ENCODE measurements around the gene TRIM10. TPM values are rescaled to one million over a fixed set of nuclear protein-coding genes. Genes with fewer than 3 reads are reported as not detected.

Gene TRIM10
- total and polyA plus RNA-seq, 4 donors: 0.29 to 128 (median 0.73) TPM

DNA sequence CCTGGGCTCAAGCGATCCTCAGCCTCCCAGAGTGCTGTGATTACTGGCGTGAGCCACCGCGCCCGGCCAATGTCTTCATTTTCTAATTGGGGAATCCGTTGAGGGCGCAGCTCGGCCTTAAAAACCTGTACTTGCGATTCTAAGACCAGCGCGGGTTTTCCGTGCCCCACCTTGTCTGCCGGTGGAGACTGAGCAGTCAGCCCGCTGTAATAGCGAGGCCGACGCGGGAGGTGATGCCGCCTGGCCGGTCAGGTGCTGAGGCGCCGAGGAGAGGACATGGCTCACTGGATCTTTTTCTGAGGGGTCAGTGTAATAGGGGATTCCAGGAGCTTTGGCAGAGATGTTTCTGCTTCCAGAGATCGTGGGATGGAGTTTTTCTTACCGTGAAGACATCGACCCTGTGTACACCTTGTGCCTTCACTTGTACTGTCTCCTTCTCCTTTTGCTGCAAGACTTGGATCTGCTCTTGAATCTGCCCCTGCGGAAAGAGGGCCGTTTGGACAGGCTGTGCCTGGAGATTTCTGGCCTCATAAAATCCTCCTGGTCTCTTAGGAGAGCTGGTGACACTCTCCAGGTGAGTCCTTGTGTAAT lies 49.6 kb downstream of the TRIM10 start:
- no peaks in the 10 kb centered on the region for H3K36me3 ChIP-seq (ENCODE audit: control insufficient read depth in 4 of 4, insufficient read depth in 3 of 4, low read depth in 1 of 4, low read length in 3 of 4)
- H3K27ac ChIP-seq (ENCODE audit: low read depth in 1 of 2, low read length in 2 of 2): no peak overlapping the region
- H3K9ac ChIP-seq (ENCODE audit: low read depth in 1 of 2, low read length in 2 of 2): no peak overlapping the region
- H3K27me3 ChIP-seq (ENCODE audit: control insufficient read depth in 4 of 4, insufficient read depth in 4 of 4, low read length in 3 of 4): peaks cover 0 to 10% (median 2%) of the 10 kb centered on the region in 4 donors
- peaks cover 0 to 9% (median 1%) of the 10 kb centered on the region in 4 donors for H3K4me1 ChIP-seq (ENCODE audit: control insufficient read depth in 4 of 4, insufficient read depth in 4 of 4, low read length in 3 of 4)
- no peak for DNase-seq (ENCODE audit: low spot score)
- WGBS: 53% methylated on average over 27 of the region's 27 CpGs
- no peaks in the 10 kb centered on the region for H3K9me3 ChIP-seq (ENCODE audit: control insufficient read depth in 4 of 4, low read length in 3 of 4)
- H3K4me3 ChIP-seq (ENCODE audit: low read depth in 1 of 3, low read length in 3 of 3): no peak overlapping the region
- TF ChIP-seq HNF4G (IDR thresholded peaks at IDR 0.05) (no peak), ZBTB33 (IDR thresholded peaks at IDR 0.05) (no peak), JUND (IDR thresholded peaks at IDR 0.05) (no peak), SP1 (IDR thresholded peaks at IDR 0.05) (no peak), EGR1 (IDR thresholded peaks at IDR 0.05; ENCODE audit: low read depth in 2 of 2) (no peak), MAX (IDR thresholded peaks at IDR 0.05) (no peak), YY1 (IDR thresholded peaks at IDR 0.05) (no peak), RXRA (IDR thresholded peaks at IDR 0.05) (no peak), TAF1 (conservative IDR thresholded peaks at IDR 0.05) (no peak)
- TF ChIP-seq, protein P1, sequence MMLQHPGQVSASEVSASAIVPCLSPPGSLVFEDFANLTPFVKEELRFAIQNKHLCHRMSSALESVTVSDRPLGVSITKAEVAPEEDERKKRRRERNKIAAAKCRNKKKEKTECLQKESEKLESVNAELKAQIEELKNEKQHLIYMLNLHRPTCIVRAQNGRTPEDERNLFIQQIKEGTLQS (IDR thresholded peaks at IDR 0.05): no peak
- TF ChIP-seq, protein P2, sequence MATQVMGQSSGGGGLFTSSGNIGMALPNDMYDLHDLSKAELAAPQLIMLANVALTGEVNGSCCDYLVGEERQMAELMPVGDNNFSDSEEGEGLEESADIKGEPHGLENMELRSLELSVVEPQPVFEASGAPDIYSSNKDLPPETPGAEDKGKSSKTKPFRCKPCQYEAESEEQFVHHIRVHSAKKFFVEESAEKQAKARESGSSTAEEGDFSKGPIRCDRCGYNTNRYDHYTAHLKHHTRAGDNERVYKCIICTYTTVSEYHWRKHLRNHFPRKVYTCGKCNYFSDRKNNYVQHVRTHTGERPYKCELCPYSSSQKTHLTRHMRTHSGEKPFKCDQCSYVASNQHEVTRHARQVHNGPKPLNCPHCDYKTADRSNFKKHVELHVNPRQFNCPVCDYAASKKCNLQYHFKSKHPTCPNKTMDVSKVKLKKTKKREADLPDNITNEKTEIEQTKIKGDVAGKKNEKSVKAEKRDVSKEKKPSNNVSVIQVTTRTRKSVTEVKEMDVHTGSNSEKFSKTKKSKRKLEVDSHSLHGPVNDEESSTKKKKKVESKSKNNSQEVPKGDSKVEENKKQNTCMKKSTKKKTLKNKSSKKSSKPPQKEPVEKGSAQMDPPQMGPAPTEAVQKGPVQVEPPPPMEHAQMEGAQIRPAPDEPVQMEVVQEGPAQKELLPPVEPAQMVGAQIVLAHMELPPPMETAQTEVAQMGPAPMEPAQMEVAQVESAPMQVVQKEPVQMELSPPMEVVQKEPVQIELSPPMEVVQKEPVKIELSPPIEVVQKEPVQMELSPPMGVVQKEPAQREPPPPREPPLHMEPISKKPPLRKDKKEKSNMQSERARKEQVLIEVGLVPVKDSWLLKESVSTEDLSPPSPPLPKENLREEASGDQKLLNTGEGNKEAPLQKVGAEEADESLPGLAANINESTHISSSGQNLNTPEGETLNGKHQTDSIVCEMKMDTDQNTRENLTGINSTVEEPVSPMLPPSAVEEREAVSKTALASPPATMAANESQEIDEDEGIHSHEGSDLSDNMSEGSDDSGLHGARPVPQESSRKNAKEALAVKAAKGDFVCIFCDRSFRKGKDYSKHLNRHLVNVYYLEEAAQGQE (IDR thresholded peaks at IDR 0.05): no peak

DNA sequence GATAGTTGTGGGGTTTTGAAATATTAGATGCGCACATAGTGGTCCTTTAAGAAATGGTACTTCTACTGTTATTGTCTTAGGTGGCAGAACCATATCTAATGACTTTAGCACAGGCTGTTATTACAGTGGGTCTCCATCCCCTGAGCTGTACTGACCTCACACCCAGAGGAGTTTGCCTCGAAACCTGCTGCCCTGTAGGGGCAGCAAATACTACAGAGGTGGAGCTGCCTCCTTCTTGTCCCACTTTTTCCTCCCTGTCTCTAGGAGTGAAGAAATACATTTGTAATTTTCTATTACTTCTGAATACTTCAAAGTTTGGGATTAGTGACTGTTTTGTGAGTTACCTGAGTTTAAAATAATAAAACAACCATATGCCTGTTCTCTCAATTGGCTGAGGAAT lies 56.4 kb downstream of the TRIM10 start:
- DNase-seq (ENCODE audit: low spot score): no peak
- H3K27me3 ChIP-seq (ENCODE audit: control insufficient read depth in 4 of 4, insufficient read depth in 4 of 4, low read length in 3 of 4): peaks cover 0 to 5% (median 1%) of the 10 kb centered on the region in 4 donors
- no peaks in the 10 kb centered on the region for H3K36me3 ChIP-seq (ENCODE audit: control insufficient read depth in 4 of 4, insufficient read depth in 3 of 4, low read depth in 1 of 4, low read length in 3 of 4)
- H3K4me1 ChIP-seq (ENCODE audit: control insufficient read depth in 4 of 4, insufficient read depth in 4 of 4, low read length in 3 of 4): peaks cover 8 to 36% (median 28%) of the 10 kb centered on the region in 4 donors
- TF ChIP-seq GABPA (IDR thresholded peaks at IDR 0.05 in 1 of 2, conservative IDR thresholded peaks at IDR 0.05 in 1 of 2): no peak
- TF ChIP-seq EGR1 (IDR thresholded peaks at IDR 0.05; ENCODE audit: low read depth in 2 of 2): no peak
- TF ChIP-seq NR2F2 (IDR thresholded peaks at IDR 0.05): no peak
- no peak for TF ChIP-seq FOXA1 (IDR thresholded peaks at IDR 0.05)
- no peak for TF ChIP-seq FOXA2 (IDR thresholded peaks at IDR 0.05)
- TF ChIP-seq, protein P1 (IDR thresholded peaks at IDR 0.05): no peak
- no peak for TF ChIP-seq MAX (IDR thresholded peaks at IDR 0.05)
- TF ChIP-seq YY1 (IDR thresholded peaks at IDR 0.05): no peak
- no peak for TF ChIP-seq CTCF (IDR thresholded peaks at IDR 0.05; ENCODE audit: low read depth, low read length, missing input control)
- TF ChIP-seq TAF1 (conservative IDR thresholded peaks at IDR 0.05): no peak
- H3K27ac ChIP-seq (ENCODE audit: low read depth in 1 of 2, low read length in 2 of 2): no peak overlapping the region
- no peak overlapping the region for H3K4me3 ChIP-seq (ENCODE audit: low read depth in 1 of 3, low read length in 3 of 3)
- no peak overlapping the region for H3K9ac ChIP-seq (ENCODE audit: low read depth in 1 of 2, low read length in 2 of 2)
- WGBS: 93% methylated on average over 2 of the region's 2 CpGs
- no peaks in the 10 kb centered on the region for H3K9me3 ChIP-seq (ENCODE audit: control insufficient read depth in 4 of 4, low read length in 3 of 4)

All from liver (tissue), 9 donors.